Caco-2 (cell line): Measurements from ENCODE around the gene ZNF398. TPM values are rescaled to one million over a fixed set of nuclear protein-coding genes. Genes with fewer than 3 reads are reported as not detected.

ENCODE experiments used
- BruUV-seq: library from RNA; stranded (reverse); fragments of 400-500 nt; replicated peaks from 2 replicates; lab custom pipeline; 2021; lab: Mats Ljungman, UMichigan
- CTCF ChIA-PET: fragments of 300-600 bp; sonication (Branson Sonifier 250); formaldehyde crosslinking; loops from one replicate; lab custom pipeline; 2022; ENCODE audit warnings: antibody characterized with exemption; lab: Charles Lee
- POLR2A ChIA-PET: fragments of 300-600 bp; sonication (Branson Sonifier 250); formaldehyde crosslinking; loops from one replicate; lab custom pipeline; 2022; ENCODE audit warnings: antibody characterized with exemption; lab: Charles Lee
- DNase-seq, 2 experiments: peaks; one replicate each; pipeline versions ENCODE4 v3.0.0 to v3.0.0-alpha.2; 2020 to 2022
- H3K27me3 ChIP-seq: replicated peaks from 2 replicates; pipeline ENCODE4 v1.6.0; 2011; ENCODE audit warnings: low read length; ENCODE audit not compliant: control insufficient read depth, insufficient read depth
- H3K36me3 ChIP-seq: 2 replicates; pipeline ENCODE4 v1.5.1; 2011; ENCODE audit warnings: low read length; ENCODE audit not compliant: control insufficient read depth, insufficient read depth
- H3K4me1 ChIP-seq: fragments of 250-450 bp; sonication (Bioruptor Pico); 2 replicates; pipeline ENCODE4 v1.5.1; 2020; ENCODE audit warnings: mild to moderate bottlenecking
- H3K4me3 ChIP-seq: 2 replicates; pipeline ENCODE4 v1.5.1; 2011; ENCODE audit warnings: low read depth, mild to moderate bottlenecking, control low read depth, low read length
- H3K9me3 ChIP-seq: fragments of 250-450 bp; sonication (Bioruptor Pico); 2 replicates; pipeline ENCODE4 v1.5.1; 2020; ENCODE audit warnings: mild to moderate bottlenecking, moderate library complexity
- H3K27ac Mint-ChIP-seq: one replicate; pipeline ENCODE4 v1.8.0; 2022; ENCODE audit warnings: mixed read lengths; ENCODE audit not compliant: unreplicated experiment
- H3K27me3 Mint-ChIP-seq: one replicate; pipeline ENCODE4 v1.8.0; 2022; ENCODE audit warnings: mixed read lengths; ENCODE audit not compliant: insufficient read depth, unreplicated experiment
- H3K36me3 Mint-ChIP-seq: one replicate; pipeline ENCODE4 v1.8.0; 2022; ENCODE audit warnings: mild to moderate bottlenecking, mixed read lengths; ENCODE audit not compliant: insufficient read depth, unreplicated experiment
- H3K4me1 Mint-ChIP-seq: one replicate; pipeline ENCODE4 v1.8.0; 2022; ENCODE audit warnings: low read depth, mixed read lengths; ENCODE audit not compliant: unreplicated experiment
- H3K4me3 Mint-ChIP-seq: one replicate; pipeline ENCODE4 v1.8.0; 2022; ENCODE audit warnings: mild to moderate bottlenecking, moderate library complexity, mixed read lengths; ENCODE audit not compliant: unreplicated experiment
- H3K9me3 Mint-ChIP-seq: one replicate; pipeline ENCODE4 v1.8.0; 2022; ENCODE audit warnings: mixed read lengths; ENCODE audit not compliant: unreplicated experiment
- intact Hi-C: fragments of 100-400 bp; cut with micrococcal nuclease; formaldehyde crosslinking; loops from one replicate; pipeline ENCODE4 v1.10.0; 2022; ENCODE audit not compliant: unreplicated experiment
- total RNA-seq: library from RNA; stranded (reverse); gene quantifications from 2 replicates; pipeline ENCODE4 v1.2.3, GENCODE V29; 2022
- TF ChIP-seq, protein P1 (sequence below), 2 experiments: fragments of 200-600 bp in 1 of 2; IDR thresholded peaks; 1 replicate in 1 of 2; 2 replicates in 1 of 2; pipeline versions ENCODE4 v1.5.1 to v1.8.0; 2011 to 2022; ENCODE audit warnings: antibody characterized with exemption in 1 of 2, control low read depth in 1 of 2, inconsistent platforms in 1 of 2, low read depth in 1 of 2, low read length in 1 of 2, mild to moderate bottlenecking in 1 of 2, moderate library complexity in 1 of 2; ENCODE audit not compliant: insufficient read depth in 1 of 2, severe bottlenecking in 1 of 2, unreplicated experiment in 1 of 2

Gene ZNF398
- total RNA-seq, 1 experiment from 2014 or later = 13.4 TPM

DNA sequence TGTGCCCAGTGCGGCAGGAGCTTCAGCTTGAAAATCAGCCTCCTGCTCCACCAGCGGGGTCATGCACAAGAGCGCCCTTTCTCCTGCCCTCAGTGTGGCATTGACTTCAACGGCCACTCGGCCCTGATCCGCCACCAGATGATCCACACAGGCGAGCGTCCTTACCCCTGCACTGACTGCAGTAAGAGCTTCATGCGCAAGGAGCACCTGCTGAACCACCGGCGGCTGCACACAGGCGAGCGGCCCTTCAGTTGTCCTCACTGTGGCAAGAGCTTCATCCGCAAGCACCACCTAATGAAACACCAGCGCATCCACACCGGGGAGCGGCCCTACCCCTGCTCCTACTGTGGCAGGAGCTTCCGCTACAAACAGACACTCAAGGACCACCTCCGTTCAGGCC lies 32.0 kb downstream of the ZNF398 start:
- ChIA-PET POLR2A (no interaction called here), CTCF (no interaction called here)
- no peaks in the 10 kb centered on the region for H3K27me3 Mint-ChIP-seq
- DNase-seq = no peak
- Histone ChIP-seq H3K36me3 (peaks cover 1% of the 10 kb centered on the region; the same call in 1 of the 2 replicates), H3K27me3 (no peaks in the 10 kb centered on the region), H3K4me1 (no peaks in the 10 kb centered on the region), H3K9me3 (no peaks in the 10 kb centered on the region), H3K4me3 (no peak overlapping the region)
- no peaks in the 10 kb centered on the region for H3K4me1 Mint-ChIP-seq
- peaks cover 42% of the 10 kb centered on the region for H3K36me3 Mint-ChIP-seq
- no peak overlapping the region for H3K4me3 Mint-ChIP-seq
- H3K9me3 Mint-ChIP-seq = no peaks in the 10 kb centered on the region
- TF ChIP-seq, protein P1, sequence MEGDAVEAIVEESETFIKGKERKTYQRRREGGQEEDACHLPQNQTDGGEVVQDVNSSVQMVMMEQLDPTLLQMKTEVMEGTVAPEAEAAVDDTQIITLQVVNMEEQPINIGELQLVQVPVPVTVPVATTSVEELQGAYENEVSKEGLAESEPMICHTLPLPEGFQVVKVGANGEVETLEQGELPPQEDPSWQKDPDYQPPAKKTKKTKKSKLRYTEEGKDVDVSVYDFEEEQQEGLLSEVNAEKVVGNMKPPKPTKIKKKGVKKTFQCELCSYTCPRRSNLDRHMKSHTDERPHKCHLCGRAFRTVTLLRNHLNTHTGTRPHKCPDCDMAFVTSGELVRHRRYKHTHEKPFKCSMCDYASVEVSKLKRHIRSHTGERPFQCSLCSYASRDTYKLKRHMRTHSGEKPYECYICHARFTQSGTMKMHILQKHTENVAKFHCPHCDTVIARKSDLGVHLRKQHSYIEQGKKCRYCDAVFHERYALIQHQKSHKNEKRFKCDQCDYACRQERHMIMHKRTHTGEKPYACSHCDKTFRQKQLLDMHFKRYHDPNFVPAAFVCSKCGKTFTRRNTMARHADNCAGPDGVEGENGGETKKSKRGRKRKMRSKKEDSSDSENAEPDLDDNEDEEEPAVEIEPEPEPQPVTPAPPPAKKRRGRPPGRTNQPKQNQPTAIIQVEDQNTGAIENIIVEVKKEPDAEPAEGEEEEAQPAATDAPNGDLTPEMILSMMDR (IDR thresholded peaks at IDR 0.05; ENCODE audit: insufficient read depth in 1 of 2, low read depth in 1 of 2, low read length in 1 of 2, severe bottlenecking in 1 of 2, unreplicated experiment in 1 of 2) = no peak
- intact Hi-C loops = no loop called here
- no TSS peak for BruUV-seq
- no peak overlapping the region for H3K27ac Mint-ChIP-seq

DNA sequence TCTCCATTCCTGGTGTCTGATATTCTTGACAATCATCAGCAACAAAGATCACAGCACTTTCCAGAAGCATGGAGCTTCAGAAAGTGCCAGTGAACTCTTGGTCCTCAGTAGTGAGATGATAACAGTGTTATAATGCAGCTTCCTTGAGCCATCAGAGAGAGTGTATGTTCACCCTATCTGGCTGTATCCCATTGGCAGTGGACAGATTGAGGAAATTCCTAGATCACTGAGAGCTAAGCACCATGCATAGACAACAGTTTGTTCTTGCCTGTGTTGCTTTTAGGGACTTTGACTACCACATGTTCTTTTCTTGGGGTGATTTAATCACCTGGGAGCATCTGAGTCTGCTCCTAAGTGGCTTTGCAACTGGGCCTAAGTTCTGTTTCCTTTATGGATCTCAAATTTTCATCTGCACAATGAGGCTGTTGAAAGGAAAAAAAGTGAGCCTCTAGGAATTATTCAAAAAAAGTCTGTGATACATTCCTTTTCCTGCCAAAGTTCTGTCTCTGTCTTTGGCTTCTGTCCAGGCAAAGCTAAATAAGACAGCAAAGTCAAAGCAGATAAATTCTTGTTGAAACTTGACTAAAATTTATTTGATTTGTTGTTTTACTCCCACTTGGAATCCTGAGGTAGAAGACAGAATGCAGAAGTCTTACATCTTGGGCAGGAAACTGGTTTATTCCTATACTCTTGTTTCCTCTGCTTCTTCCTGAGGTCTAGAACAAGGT lies 33.6 kb downstream of the ZNF398 start:
- Mint-ChIP-seq H3K36me3 (peaks cover 41% of the 10 kb centered on the region), H3K27ac (no peak overlapping the region), H3K9me3 (no peaks in the 10 kb centered on the region), H3K4me1 (no peaks in the 10 kb centered on the region), H3K4me3 (no peak overlapping the region), H3K27me3 (no peaks in the 10 kb centered on the region)
- H3K4me3 ChIP-seq = no peak overlapping the region
- POLR2A ChIA-PET = no interaction called here
- no peaks in the 10 kb centered on the region for H3K4me1 ChIP-seq
- no peak for DNase-seq
- CTCF ChIA-PET = interaction anchor here (1.0 kb wide), 1 partner anchor 14 kb away, joined by 3 read pairs; no protein-coding TSS in a partner anchor
- peaks cover 1% of the 10 kb centered on the region; the same call in 1 of the 2 replicates for H3K36me3 ChIP-seq
- intact Hi-C loops = no loop called here
- no TSS peak for BruUV-seq
- no peaks in the 10 kb centered on the region for H3K9me3 ChIP-seq
- TF ChIP-seq, protein P1 (IDR thresholded peaks at IDR 0.05; ENCODE audit: insufficient read depth in 1 of 2, low read depth in 1 of 2, low read length in 1 of 2, severe bottlenecking in 1 of 2, unreplicated experiment in 1 of 2) = no peak
- no peaks in the 10 kb centered on the region for H3K27me3 ChIP-seq

DNA sequence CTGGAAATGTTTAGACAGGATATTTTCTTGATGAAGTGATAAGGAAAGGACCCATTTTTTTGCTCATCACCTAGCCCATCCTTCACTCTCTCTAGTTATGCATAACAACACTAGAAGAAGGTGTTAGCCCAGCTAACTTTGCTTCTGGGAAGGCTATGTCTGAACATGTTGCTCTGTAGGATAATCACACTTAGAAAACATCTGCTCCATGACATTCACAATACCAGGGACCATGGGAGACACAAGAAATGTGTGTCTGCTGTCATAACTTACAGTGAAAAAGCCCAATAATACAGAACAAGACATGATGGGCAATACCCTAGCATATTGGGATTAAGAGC lies 34.2 kb downstream of the ZNF398 start:
- peaks cover 1% of the 10 kb centered on the region; the same call in 1 of the 2 replicates for H3K36me3 ChIP-seq

More for the DNA sequence above, 34.2 kb downstream of the ZNF398 start:
- Mint-ChIP-seq H3K9me3 (no peaks in the 10 kb centered on the region), H3K27me3 (no peaks in the 10 kb centered on the region), H3K4me3 (no peak overlapping the region), H3K36me3 (peaks cover 36% of the 10 kb centered on the region), H3K27ac (no peak overlapping the region), H3K4me1 (no peaks in the 10 kb centered on the region)
- intact Hi-C loops = no loop called here
- Histone ChIP-seq H3K9me3 (no peaks in the 10 kb centered on the region), H3K27me3 (no peaks in the 10 kb centered on the region), H3K4me1 (no peaks in the 10 kb centered on the region), H3K4me3 (no peak overlapping the region)
- TF ChIP-seq, protein P1 (IDR thresholded peaks at IDR 0.05; ENCODE audit: insufficient read depth in 1 of 2, low read depth in 1 of 2, low read length in 1 of 2, severe bottlenecking in 1 of 2, unreplicated experiment in 1 of 2) = no peak
- POLR2A ChIA-PET = no interaction called here
- no peak for DNase-seq
- CTCF ChIA-PET = interaction anchor here (1.0 kb wide), 1 partner anchor 14 kb away, joined by 3 read pairs; no protein-coding TSS in a partner anchor
- no TSS peak for BruUV-seq
